Left ventricle myocardium inferior (tissue), 1 donor: ENCODE measurements around the gene PDE6G. TPM values are rescaled to one million over a fixed set of nuclear protein-coding genes. Genes with fewer than 3 reads are reported as not detected.
"Not testable (repeated sequence)": the region's sequence is repeated elsewhere in the genome, so short reads cannot be mapped to it uniquely, and the experiment has no call there.

ENCODE experiments used
- DNase-seq: peaks from one replicate; pipeline ENCODE4 v3.0.0-alpha.2; 2020
- H3K27ac ChIP-seq: fragments of 200-600 bp; replicated peaks from 2 replicates; pipeline ENCODE4 v1.8.0; 2021
- H3K27me3 ChIP-seq: fragments of 200-600 bp; 2 replicates; pipeline ENCODE4 v1.8.0; 2021; ENCODE audit warnings: low read depth
- H3K36me3 ChIP-seq: fragments of 200-600 bp; 2 replicates; pipeline ENCODE4 v1.8.0; 2021
- H3K4me1 ChIP-seq: fragments of 200-600 bp; 2 replicates; pipeline ENCODE4 v1.8.0; 2021
- H3K4me3 ChIP-seq: fragments of 200-600 bp; 2 replicates; pipeline ENCODE4 v1.8.0; 2021; ENCODE audit warnings: mild to moderate bottlenecking, moderate library complexity
- H3K9me3 ChIP-seq: fragments of 200-600 bp; replicated peaks from 2 replicates; pipeline ENCODE4 v1.8.0; 2021
- intact Hi-C: fragments of 100-400 bp; cut with micrococcal nuclease; formaldehyde crosslinking; loops from one replicate; pipeline ENCODE4 v1.11.0; 2022
- total RNA-seq: library from RNA; stranded (reverse); fragmentation: NEBNext Ultra II Directional; extraction: Animal tissue kit (Norgen Biotek cat#: 25700); gene quantifications from one replicate; pipeline ENCODE4 v1.2.1, GENCODE V29; 2021
- TF ChIP-seq, protein P1 (sequence below): fragments of 200-600 bp; IDR thresholded peaks from 2 replicates; pipeline ENCODE4 v1.8.0; 2021; ENCODE audit warnings: antibody characterized with exemption, mild to moderate bottlenecking, borderline replicate concordance
- donor health status: DM: no; HTN: yes; CAD: no; lungs with severe emphysema.

PDE6G gene
- total RNA-seq, 1 donor from 2014 or later = not detected

DNA sequence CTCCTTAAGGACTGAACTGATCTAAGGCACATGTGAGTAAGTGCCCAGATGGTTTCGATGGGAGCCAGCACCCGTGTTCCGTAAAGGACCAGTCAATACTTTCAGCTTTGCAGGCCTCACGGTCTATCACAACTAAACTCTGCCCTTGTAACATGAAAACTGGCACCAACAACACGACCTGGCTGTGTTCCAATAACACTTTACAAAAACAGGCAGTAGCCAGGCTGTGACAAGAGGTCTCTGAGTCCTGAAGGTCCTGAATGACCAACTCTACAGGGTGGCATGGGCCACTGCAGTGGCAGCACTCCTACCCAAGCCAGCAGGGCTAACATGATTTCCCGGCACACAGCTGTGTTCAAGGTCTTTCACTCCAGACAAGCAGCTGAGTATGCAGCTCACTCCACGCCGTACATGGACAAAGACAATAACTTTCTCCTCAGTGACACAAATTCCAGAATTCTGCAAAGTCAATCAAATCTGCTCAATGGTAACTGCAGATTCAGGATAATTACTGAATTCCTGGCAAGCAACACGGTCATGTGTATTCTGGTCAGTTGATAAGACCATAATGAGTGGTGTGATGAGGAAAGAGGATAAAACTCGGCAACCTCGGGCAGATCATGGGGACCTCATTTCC is 34.7 kb downstream of the PDE6G start:
- intact Hi-C loops = no loop called here
- H3K27ac ChIP-seq = peak overlapping the region; percentile 59
- peaks cover 17% of the 10 kb centered on the region for H3K4me1 ChIP-seq
- H3K9me3 ChIP-seq = no peaks in the 10 kb centered on the region
- no peak for DNase-seq
- H3K4me3 ChIP-seq = no peak overlapping the region
- TF ChIP-seq, protein P1, sequence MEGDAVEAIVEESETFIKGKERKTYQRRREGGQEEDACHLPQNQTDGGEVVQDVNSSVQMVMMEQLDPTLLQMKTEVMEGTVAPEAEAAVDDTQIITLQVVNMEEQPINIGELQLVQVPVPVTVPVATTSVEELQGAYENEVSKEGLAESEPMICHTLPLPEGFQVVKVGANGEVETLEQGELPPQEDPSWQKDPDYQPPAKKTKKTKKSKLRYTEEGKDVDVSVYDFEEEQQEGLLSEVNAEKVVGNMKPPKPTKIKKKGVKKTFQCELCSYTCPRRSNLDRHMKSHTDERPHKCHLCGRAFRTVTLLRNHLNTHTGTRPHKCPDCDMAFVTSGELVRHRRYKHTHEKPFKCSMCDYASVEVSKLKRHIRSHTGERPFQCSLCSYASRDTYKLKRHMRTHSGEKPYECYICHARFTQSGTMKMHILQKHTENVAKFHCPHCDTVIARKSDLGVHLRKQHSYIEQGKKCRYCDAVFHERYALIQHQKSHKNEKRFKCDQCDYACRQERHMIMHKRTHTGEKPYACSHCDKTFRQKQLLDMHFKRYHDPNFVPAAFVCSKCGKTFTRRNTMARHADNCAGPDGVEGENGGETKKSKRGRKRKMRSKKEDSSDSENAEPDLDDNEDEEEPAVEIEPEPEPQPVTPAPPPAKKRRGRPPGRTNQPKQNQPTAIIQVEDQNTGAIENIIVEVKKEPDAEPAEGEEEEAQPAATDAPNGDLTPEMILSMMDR = no peak
- H3K36me3 ChIP-seq = peaks cover 81% of the 10 kb centered on the region
- no peaks in the 10 kb centered on the region for H3K27me3 ChIP-seq

DNA sequence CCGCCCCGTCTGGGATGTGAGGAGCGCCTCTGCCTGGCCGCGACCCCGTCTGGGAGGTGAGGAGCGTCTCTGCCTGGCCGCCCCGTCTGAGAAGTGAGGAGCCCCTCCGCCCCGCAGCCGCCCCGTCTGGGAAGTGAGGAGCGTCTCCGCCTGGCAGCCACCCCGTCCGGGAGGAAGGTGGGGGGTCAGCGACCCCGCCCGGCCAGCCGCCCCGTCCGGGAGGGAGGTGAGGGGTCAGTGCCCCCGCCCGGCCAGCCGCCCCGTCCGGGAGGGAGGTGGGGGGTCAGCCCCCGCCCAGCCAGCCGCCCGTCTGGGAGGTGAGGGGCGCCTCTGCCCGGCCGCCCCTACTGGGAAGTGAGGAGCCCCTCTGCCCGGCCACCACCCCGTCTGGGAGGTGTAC is 38.0 kb downstream of the PDE6G start:
- Histone ChIP-seq H3K36me3 (peaks cover 63% of the 10 kb centered on the region), H3K4me1 (peaks cover 42% of the 10 kb centered on the region)
- H3K9me3 ChIP-seq, DNase-seq, intact Hi-C loops, H3K4me3 ChIP-seq, H3K27ac ChIP-seq, H3K27me3 ChIP-seq: not testable (repeated sequence)

DNA sequence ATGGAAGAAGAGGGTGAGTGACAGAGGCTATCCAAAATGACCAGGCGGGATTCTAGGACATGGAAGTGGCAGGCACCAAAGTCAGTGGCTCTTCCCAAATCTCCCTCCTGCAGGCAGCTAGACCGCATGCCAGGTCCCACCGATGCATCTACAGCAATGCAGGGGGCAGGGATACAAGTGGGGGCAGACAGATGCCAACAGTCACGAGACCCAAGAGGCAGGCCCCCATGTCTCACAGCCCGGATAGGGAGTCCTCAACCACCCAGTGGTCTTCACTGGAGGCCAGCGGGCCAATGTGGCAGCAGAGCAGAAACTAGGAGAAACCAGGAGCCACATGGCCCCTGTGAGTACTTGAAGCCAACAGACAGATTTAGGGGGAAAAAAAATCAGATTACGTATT is 39.5 kb downstream of the PDE6G start:
- TF ChIP-seq, protein P1 = no peak
- H3K9me3 ChIP-seq = no peaks in the 10 kb centered on the region
- H3K27me3 ChIP-seq = no peaks in the 10 kb centered on the region
- no peak overlapping the region for H3K4me3 ChIP-seq
- no peak for DNase-seq
- H3K36me3 ChIP-seq = peaks cover 60% of the 10 kb centered on the region
- H3K4me1 ChIP-seq = peaks cover 51% of the 10 kb centered on the region
- peak overlapping the region; percentile 23 for H3K27ac ChIP-seq
- intact Hi-C loops = no loop called here

DNA sequence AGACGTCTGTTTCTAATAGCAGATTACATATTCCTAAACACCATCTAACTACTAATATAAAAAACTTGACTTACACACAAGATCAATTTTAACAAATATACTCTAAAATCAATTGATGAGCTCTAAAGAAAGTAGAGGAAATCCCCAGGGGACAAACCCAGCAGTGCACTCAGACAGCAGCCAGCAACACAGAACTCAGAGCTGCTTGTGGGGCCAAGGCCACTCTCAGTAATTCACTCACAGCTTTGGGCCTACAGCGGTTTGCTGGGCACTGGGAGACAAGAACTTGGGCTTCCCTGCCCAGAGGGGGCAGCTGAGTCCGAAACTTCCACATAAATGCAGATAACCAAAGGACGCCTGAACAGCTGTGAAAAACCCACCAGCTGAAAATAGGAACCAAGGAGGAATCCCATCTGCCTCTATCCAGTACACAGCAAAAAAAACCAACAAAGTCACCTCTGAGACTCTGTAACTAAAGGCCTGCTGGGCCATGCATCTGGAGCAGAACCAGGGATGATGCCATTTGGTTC is 40.9 kb downstream of the PDE6G start:
- Histone ChIP-seq H3K27ac (peak overlapping the region; percentile 85), H3K36me3 (peaks cover 54% of the 10 kb centered on the region), H3K4me1 (peaks cover 43% of the 10 kb centered on the region), H3K9me3 (no peaks in the 10 kb centered on the region), H3K4me3 (no peak overlapping the region), H3K27me3 (no peaks in the 10 kb centered on the region)
- intact Hi-C loops = no loop called here
- no peak for DNase-seq
- TF ChIP-seq, protein P1 = no peak

DNA sequence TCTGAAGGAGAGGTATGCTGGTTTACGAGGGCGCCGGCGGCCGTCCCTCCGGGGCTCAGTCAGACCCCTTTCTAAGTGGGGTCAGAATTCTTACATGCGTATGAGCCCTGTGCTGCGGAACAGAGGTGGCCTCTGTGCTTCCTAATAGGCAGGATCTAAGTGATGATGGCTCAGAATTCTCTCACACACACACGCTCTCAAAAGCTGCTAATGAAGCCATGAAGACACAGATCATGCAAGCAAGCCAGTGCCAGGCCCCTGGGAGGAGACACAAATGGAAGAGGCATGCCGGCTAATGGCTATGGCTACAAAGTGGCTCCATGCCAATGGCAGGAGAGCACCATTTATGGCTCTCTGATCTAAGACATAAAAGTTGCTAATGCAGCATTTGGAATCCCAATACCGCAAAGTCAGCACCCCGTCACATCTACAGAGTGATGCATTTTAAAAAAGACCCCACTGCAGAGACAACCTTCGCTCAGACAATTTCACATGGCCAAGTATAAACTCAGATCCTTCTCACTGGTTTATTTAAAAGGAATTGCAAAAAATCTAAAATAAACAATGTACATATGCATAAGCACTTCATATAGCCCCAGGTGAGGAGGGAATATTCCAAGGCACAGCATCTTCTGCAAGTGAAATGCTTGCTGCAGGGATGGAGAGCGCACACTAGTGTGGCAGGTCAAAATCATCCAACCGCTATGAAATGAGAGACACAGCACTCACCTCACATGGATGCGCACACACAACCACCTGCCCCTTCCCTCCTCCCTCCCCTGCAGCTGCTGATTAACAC is 44.0 kb downstream of the PDE6G start:
- intact Hi-C loops = no loop called here
- DNase-seq = no peak
- Histone ChIP-seq H3K9me3 (no peaks in the 10 kb centered on the region), H3K36me3 (peaks cover 65% of the 10 kb centered on the region), H3K27ac (peak overlapping the region; percentile 85), H3K4me1 (peaks cover 58% of the 10 kb centered on the region), H3K4me3 (no peak overlapping the region), H3K27me3 (no peaks in the 10 kb centered on the region)
- TF ChIP-seq, protein P1 = no peak
